Fibroblast of mammary gland (primary cell): ENCODE data around the gene PPP1R1A.

ENCODE experiments used
- DNase-seq: peaks from one replicate; pipeline ENCODE4 v3.0.0-alpha.2; 2010; ENCODE audit warnings: low read depth
- H3K4me3 ChIP-seq: 2 replicates; pipeline ENCODE4 v1.5.1; 2011; ENCODE audit warnings: low read depth, mild to moderate bottlenecking, low read length, moderate library complexity; ENCODE audit not compliant: control insufficient read depth
- TF ChIP-seq, protein P1 (sequence below): conservative IDR thresholded peaks from 2 replicates; pipeline ENCODE4 v1.5.1; 2011; ENCODE audit warnings: low read depth, low read length, inconsistent platforms; ENCODE audit not compliant: control insufficient read depth, insufficient read depth

Gene PPP1R1A, protein sequence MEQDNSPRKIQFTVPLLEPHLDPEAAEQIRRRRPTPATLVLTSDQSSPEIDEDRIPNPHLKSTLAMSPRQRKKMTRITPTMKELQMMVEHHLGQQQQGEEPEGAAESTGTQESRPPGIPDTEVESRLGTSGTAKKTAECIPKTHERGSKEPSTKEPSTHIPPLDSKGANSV

DNA sequence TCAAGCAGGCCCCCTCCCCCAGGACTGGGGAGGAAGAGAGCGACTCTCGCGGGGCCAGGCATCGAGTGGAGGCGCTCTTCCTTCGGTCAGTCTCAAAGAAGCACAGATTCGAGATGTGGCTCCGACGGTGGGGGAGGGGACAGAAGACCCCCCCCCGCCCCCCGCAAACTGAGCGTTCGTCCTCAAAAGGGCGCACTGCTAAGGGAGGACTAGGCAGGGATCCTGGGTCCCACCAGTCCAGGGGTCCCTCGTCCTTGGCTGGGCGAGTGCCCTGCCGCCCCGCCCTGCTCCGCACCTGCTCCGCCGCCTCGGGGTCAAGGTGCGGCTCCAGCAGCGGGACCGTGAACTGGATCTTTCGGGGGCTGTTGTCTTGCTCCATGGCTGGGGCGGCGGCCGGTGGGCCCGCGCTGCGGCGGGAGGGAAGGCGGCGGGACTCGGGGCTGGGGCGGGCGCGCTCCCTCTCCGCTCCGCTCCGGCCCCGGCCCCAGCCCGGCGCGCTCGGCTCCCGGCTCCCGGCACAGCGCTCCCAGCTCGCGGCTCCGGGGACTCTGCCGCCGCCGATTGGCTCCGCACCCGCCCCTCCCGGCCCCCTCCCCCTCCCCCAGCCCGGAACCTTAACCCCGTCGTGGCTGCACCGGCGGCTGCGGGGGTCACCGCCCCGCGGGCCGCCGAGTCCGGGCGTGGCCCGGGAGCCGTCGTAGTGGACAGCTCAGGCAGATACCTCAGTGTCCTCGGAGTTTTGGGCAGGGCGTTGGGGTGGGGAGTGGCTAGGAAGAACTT is at the start of gene PPP1R1A:
PPP1R1A (minus strand) TSS at position 550 of the 780 bp plus-strand sequence; CDS start at position 379, 171 bp downstream.
- no peak within 1 kb of the TSS for H3K4me3 ChIP-seq
- TF ChIP-seq, protein P1, sequence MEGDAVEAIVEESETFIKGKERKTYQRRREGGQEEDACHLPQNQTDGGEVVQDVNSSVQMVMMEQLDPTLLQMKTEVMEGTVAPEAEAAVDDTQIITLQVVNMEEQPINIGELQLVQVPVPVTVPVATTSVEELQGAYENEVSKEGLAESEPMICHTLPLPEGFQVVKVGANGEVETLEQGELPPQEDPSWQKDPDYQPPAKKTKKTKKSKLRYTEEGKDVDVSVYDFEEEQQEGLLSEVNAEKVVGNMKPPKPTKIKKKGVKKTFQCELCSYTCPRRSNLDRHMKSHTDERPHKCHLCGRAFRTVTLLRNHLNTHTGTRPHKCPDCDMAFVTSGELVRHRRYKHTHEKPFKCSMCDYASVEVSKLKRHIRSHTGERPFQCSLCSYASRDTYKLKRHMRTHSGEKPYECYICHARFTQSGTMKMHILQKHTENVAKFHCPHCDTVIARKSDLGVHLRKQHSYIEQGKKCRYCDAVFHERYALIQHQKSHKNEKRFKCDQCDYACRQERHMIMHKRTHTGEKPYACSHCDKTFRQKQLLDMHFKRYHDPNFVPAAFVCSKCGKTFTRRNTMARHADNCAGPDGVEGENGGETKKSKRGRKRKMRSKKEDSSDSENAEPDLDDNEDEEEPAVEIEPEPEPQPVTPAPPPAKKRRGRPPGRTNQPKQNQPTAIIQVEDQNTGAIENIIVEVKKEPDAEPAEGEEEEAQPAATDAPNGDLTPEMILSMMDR: no peak
- no peak for DNase-seq

DNA sequence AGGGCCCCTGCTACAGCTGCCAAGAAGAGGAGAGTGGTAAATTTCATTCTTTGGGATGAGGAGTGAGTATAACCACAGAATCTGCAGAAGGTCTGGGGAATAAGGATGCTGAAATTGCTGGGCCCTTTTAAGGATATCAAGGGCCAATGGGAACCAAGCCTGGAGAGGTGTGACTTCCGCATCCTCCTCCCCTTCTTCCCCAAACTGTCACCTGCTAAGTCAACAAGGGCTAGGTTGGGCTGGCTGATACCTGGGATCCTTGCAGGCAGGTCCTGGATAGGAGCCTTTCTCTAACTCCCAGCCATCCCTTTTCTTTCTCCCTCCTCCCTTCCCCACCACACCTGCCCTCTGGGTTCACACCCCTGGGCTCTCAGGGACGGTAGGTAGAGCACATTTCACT is 46.3 kb upstream of the PPP1R1A start, which contains the start of gene LACRT:
LACRT (minus strand) TSS at position 101 of the 400 bp plus-strand sequence; CDS start at position 47, 54 bp downstream.
- no peak for DNase-seq
- H3K4me3 ChIP-seq: no peak within 1 kb of the TSS
- TF ChIP-seq, protein P1: no peak

DNA sequence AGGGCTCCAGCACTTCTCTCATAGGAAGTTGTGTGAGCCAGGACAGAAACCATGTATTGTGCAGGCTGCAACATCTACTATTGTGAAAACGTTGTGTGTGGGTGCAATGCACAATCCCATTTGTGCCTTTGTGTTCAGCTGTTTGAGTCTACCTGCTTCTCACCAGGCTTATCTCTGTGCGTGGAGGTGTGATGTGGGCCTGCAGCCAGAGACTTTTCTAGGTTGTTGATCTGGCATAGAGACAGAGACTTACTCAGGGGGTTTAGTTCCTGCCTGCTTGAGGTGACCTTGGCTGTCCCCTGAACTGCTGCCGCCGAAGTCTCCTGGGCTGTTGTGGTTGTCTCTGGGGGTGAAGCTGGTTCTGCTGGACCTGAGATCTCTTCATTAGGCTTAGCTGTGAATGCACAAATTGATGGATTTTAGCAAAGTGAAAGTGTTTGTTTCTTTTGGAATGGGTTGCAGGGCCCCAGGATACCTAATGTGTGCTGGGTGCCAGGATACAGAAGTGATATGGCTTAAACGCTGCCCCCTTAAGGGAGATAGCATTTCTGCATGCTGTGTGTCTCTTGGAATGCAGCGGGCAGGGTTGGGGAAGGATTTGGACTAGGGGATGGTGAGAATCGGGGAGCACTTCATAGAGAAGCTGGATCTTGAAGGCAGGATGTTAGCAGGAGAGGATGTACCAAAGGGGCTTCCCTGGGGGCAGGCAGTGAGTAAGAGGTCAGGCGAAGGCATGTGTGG is 43.7 kb upstream of the PPP1R1A start:
- no peak for DNase-seq
- TF ChIP-seq, protein P1: no peak
- H3K4me3 ChIP-seq: no peak overlapping the region

GRCh38 chr12:54631551-54631950 is 43.1 kb upstream of the PPP1R1A start:
- DNase-seq: no peak
- TF ChIP-seq, protein P1: no peak
- H3K4me3 ChIP-seq: no peak overlapping the region

GRCh38 chr12:54629925-54630324 is 41.5 kb upstream of the PPP1R1A start:
- TF ChIP-seq, protein P1: no peak

GRCh38 chr12:54628186-54628846 is 39.9 kb upstream of the PPP1R1A start:
- TF ChIP-seq, protein P1: no peak
- no peak for DNase-seq

More at GRCh38 chr12:54629925-54630324, 41.5 kb upstream of the PPP1R1A start:
- no peak overlapping the region for H3K4me3 ChIP-seq
- no peak for DNase-seq

More at GRCh38 chr12:54628186-54628846, 39.9 kb upstream of the PPP1R1A start:
- no peak overlapping the region for H3K4me3 ChIP-seq
